Ramos (cell line): Measurements from ENCODE around the gene FCHSD2.

Source experiments
- in situ Hi-C: fragments of 300-500 bp; cut with MboI; formaldehyde crosslinking; loops from one replicate; pipeline ENCODE4 v1.14.3; 2022; ENCODE audit warnings: low sequenced_read_pairs; ENCODE audit not compliant: unreplicated experiment

Gene FCHSD2

GRCh38 chr11:72908032-72908676 lies 234.0 kb downstream of the FCHSD2 start:
- in situ Hi-C loops, result no loop called here

DNA sequence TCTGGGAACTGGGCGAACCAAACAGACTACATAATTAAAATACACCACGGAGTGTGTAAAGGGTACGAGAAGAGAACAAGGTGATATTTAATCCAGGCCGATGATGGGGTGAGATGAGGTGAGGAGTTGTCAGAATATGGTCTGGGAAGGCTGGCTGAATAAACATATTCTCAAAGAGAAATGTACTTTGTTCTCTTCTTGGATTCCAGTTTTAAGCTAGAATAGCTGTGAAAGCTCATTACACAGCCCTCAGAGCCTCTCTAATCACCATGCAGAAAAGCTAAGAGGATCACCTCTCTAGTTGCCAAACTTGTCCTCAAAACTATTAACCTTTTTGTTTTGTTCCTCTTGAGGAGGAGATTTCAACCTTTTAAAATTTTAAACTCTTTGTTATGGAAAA lies 238.1 kb downstream of the FCHSD2 start:
- in situ Hi-C loops, result no loop called here

DNA sequence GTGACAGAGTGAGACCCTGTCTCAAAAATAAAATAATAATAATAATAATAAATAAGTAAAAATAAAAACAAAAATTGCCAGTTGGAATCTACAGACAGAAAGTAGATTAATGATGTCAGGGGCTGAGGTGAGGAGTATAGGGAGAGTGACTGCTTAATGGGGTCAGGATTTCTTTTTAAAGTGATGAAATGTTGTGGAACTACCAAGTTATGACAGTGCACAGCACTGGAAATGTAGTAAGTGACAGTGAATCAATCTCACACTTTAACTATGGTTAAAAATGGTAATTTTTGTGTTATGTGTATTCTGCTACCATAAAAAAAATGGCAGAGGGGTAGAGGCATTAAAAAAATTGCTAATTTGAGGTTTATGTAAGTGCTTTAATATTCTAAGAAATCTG lies 240.7 kb downstream of the FCHSD2 start:
- in situ Hi-C loops, result no loop called here

DNA sequence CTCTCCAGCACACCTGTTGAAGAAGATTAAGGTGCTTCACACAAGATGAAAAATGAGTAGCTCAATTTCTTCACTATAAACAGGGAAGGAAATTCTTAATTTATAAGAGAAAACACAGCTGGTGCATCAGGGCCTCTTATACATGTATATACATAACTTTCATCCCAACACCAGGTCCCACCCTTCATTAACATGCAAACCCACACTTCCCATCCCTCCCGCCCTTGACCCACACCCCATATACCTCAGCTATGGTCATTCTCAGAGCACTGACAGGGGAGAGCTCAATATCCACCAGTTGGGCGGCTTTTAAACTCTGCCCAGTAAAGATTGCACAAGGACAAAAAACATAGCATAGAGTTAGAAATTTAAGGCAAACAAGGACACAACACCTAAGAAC lies 242.1 kb downstream of the FCHSD2 start:
- in situ Hi-C loops, result no loop called here

- in situ Hi-C loops, result no loop called here
Observed at GRCh38 chr11:72899238-72899637, 242.9 kb downstream of the FCHSD2 start.

DNA sequence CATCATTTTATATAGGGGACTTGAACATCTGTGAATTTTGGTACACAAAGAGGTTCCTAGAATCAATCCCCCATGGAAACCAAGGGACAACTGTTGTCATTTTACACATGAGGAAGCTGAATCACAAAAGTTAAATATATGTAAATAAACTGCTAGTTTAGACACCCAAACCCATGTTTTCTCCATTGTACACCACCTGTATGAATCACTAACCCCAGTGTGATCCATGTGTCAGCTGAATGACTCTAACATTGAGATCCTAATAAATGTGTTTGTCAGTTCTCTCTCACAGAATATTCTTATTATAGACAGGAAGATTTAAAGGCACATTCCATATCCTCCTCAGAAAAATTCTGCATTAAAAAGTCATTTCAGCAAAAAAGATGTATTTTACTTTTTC lies 244.6 kb downstream of the FCHSD2 start:
- in situ Hi-C loops, result no loop called here

GRCh38 chr11:72896431-72896830 lies 245.7 kb downstream of the FCHSD2 start:
- in situ Hi-C loops, result no loop called here

DNA sequence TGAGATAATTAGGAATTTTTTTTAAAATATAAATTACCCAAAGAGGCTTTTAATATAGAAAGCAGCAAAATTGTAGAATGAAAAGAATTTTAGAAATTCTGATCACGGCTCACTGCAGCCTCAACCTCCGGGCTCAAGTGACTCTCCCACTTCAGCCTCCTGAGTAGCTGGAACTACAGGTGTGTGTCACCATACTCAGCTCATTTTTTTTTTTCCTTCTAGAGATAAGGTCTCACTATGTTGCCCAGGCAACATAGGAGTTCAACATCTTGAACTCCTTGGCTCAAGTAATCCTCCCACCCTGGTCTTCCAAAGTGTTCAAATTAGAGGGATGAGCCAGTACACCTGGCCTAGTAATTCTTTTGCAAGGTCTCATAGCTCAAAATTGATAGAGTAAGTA lies 251.2 kb downstream of the FCHSD2 start:
- in situ Hi-C loops, result no loop called here

GRCh38 chr11:72886619-72887018 lies 255.5 kb downstream of the FCHSD2 start:
- in situ Hi-C loops, result no loop called here

- in situ Hi-C loops, result no loop called here
Observed at GRCh38 chr11:72885749-72886609, 256.1 kb downstream of the FCHSD2 start.

- in situ Hi-C loops, result no loop called here
Observed at GRCh38 chr11:72876147-72876546, 266.0 kb downstream of the FCHSD2 start.

- in situ Hi-C loops, result no loop called here
Observed at GRCh38 chr11:72875736-72876135, 266.4 kb downstream of the FCHSD2 start.

- in situ Hi-C loops, result no loop called here
Observed at GRCh38 chr11:72872012-72872411, 270.1 kb downstream of the FCHSD2 start.

GRCh38 chr11:72871119-72871518 lies 271.0 kb downstream of the FCHSD2 start:
- in situ Hi-C loops, result no loop called here

DNA sequence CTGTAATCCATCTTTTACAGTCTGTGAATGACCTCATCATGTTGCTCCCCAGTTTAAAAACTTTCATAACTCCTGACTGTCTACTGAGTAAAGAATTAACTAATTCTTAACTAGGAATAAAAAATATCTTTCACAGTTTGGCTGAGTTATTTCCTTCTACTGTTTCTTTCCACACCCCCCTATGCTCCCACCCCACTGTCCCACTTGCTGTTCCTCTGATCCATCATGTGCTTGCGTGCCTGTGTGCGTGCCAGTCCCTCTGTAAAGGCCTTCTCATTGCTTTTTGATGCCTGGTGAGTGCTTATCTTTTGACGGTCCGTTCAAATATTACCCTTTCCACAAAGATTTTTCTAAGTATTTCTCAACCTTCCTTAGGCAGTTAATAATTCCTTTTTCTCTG lies 272.3 kb downstream of the FCHSD2 start:
- in situ Hi-C loops, result no loop called here

- in situ Hi-C loops, result no loop called here
Observed at GRCh38 chr11:72867970-72868369, 274.1 kb downstream of the FCHSD2 start.

DNA sequence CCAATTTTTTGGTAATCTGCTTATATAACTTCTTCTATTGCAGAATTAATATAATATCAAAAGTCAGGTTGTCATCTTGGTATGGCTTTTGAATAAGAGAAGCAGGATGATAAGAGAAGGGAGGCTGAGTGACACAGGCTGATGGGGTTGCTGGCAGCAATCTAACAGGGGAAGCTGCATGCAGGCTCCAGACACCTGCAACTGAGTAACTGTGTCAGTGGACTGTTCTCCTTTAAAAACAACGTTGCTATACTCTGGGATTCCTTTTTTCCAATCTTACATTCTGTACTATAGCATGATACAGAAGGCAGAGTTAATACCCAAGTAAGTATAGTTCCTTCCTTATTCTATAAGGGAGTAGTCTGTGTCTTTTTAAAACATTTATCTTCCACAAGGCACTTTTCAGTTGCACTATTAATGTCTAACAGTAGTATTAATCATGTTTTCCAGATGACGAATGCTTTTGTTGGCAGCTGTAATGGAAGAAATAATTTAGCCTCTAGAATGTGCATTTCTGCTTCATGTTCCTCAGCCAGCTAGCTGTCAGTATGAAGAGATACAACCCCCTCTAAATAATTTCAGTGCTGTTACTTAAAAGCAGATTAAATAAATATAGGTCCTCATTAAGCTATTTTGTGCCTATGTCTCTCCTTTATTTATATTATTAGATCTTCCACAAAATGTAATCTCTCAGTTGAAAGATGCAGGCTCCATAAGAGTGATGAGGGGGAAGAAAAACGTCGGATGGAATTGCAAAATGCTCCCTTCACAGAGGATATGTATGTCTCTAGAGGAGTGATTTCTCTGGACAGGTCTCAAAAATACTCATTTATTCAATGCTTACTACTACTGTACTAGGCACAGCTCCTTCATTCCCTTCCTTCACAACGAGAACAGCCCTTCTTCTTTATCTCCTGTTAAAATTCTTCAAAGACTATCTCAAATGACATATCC lies 277.1 kb downstream of the FCHSD2 start:
- in situ Hi-C loops, result no loop called here

DNA sequence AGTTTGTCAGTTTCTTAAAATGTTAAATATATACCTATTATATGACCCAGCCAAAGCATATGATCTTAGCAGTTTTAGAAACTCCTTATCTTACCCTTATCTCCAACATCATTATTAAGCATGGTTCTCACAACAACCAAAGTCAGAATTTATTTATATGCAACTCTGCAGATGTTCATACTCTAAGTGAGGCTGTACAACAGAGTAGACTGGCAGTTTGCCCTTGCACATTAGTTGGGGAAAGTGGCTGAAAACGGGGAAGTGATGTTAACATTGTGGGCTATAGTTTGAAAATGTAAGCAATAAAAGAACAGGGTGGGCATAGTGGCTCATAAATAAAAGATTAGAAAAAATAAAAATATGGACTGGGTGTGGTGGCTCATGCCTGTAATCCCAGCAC lies 278.2 kb downstream of the FCHSD2 start:
- in situ Hi-C loops, result no loop called here

GRCh38 chr11:72863091-72863490 lies 279.0 kb downstream of the FCHSD2 start:
- in situ Hi-C loops, result no loop called here

DNA sequence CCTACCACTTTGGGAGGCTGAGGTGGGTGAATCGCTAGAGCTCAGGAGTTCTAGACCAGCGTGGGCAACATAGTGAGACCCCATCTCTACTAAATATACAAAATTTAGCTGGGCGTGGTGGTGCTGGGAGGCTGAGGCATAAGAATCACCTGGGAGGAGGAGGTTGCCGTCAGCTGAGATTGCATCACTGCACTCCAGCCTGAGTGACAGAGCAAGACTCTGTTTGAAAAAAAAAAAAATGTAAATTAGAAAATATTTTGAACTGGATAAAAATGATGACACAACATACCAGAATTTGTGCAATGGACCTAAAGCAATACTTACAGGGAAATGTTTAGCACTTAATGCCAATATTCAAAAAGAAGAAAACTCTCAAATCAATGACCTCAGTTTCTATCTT lies 281.5 kb downstream of the FCHSD2 start:
- in situ Hi-C loops, result no loop called here

DNA sequence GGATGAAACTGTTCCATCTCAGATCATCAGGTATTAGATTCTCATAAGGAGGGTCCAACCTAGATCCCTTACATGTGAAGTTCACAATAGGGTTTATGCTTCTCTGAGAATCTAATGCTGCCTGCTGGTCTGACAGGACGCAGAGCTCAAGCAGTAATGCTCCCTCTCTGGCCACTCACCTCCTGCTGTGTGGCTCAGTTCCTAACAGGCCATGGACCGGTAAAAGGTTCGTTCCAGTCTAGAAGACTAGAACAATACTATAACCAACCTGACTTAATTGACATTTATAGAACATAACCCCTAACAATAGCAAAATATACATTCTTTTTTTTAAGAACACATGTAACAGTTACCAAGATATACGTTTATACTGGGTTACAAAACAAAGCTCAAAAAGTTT lies 282.1 kb downstream of the FCHSD2 start:
- in situ Hi-C loops, result no loop called here
